Suprapubic skin (tissue), 3 donors: Measurements from ENCODE around the gene FBXO8.

Experiments used
- CTCF ChIP-seq, 2 donors: fragments of 200-600 bp in 1 of 2; fragments of 450-650 bp in 1 of 2; sonication (generic) in 1 of 2; IDR thresholded peaks; one replicate each; pipeline ENCODE4 v1.5.1; 2016 to 2019; ENCODE audit warnings: antibody characterized with exemption in 2 of 2, mild to moderate bottlenecking in 1 of 2, moderate library complexity in 1 of 2
- POLR2A ChIP-seq, 2 donors: fragments of 450-650 bp; IDR thresholded peaks; one replicate each; pipeline ENCODE4 v1.6.1; 2017; ENCODE audit warnings: antibody characterized with exemption in 2 of 2, mild to moderate bottlenecking in 2 of 2, moderate library complexity in 2 of 2

DNA sequence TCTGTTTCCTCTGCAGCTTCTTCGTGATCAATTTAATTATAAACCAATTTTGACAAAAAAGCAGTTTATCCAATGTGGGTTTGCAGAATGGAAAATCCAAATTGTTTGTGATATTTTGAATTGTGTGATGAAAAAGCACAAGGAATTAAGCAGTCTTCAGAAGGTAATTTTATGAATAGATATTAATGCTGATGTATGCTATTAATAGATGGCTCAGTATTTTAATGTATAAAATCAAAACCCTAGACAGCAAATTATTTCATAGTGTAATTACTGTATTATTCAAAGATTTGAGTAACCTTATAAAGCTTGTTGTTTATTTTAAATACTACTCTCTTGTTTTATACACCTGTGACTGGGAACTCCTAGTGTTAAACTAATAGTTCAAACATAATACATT is 20.2 kb upstream of the FBXO8 start:
- TF ChIP-seq CTCF (IDR thresholded peaks at IDR 0.05) (no peak), POLR2A (IDR thresholded peaks at IDR 0.05) (no peak)
